HG03103 (cell line): ENCODE measurements around the gene TTC39B.

Experiments used
- ATAC-seq: cut with Tn5 transposase; IDR thresholded peaks from one replicate; pipeline ENCODE4 v1.9.1; 2021; ENCODE audit warnings: low read depth; ENCODE audit not compliant: unreplicated experiment

The TTC39B gene

DNA sequence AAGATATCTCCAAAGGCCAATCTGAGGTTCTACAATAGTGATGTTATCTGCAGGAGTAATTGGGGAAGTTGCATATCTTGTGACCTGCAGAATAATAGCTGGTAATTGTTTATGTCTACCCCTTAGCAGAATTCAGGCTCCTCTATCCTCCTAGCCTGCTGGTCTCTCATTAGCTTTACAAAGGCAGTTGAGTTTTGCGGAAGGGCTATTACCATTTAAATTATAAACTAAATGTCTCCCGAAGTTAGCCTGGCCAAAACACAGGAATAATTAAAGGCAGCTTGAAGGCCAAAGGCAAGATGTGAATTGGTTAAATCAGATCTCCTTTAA, 168.7 kb downstream of the TTC39B start:
- ATAC-seq: no peak

DNA sequence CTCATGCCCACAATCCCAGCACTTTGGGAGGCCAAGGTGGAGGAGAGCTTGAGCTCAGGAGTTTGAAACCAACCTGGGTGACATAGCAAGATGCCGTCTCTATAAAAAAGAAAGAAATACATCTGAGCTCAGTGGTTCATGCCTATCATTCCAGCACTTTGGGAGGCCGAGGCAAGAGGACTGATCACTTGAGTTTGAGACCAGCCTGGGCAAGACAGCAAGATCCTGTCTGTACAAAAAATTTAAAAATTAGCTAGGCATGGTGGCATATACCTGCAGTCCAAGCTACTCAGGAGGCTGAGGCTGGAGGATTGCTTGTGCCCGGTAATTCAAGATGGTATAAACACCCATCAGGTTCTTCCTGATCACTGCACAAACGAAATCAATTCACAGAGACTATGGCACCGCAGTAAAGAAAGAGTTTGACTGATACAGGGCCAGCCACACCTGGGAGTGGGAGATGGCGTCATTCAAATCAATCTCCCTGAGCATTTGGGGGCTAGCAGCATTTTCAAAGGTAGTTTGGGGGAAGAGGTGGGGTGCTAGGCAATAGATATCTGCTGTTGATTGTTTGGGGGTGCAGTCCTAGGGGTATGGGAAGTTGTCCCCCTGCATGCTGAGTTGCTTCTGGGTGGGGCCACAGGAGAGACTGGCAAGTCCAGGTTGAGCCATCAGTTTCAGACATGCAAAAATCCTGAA, 169.2 kb downstream of the TTC39B start:
- no peak for ATAC-seq

GRCh38 chr9:15137089-15137488, 169.9 kb downstream of the TTC39B start:
- ATAC-seq: no peak

DNA sequence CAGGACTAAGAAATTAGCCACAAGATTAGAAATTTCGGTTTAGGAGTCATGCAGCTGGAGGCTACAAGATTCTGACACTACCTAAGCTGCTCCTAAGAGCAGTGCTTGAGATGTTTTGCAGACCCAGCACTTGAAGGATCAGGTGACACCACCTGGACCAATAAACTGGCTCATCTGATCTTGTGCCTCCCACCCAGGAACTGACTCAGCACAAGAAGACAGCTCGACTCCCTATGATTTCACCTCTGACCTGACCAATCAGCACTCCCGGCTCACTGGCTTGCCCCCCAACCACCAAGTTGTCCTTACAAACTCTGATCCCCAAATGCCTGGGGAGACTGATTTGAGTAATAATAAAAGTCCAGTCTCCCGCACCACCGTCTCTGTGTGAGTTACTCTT, 170.4 kb downstream of the TTC39B start:
- ATAC-seq: no peak

- ATAC-seq: peak; percentile 89
Observed at GRCh38 chr9:15135164-15135792, 171.7 kb downstream of the TTC39B start.

- no peak for ATAC-seq
Observed at GRCh38 chr9:15133488-15133887, 173.5 kb downstream of the TTC39B start.

DNA sequence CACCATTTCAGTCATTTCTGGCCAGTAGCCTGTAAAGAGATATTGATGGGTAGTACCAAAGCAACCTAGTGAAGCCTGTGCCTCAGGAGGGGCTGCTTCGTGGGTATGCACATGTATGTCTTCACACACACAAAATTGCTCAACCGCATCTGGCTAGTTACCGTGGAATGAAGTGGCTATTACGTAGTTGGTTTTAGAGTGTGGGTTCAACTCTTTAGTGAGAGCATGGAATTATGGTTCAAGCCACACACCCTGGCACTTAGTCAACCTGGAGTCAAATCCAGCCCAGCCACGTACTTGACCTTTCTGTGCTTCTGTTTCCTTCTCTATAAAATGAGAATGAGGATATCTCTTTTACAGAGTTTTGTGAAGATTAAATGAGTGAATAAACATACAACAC, 174.9 kb downstream of the TTC39B start:
- ATAC-seq: no peak

DNA sequence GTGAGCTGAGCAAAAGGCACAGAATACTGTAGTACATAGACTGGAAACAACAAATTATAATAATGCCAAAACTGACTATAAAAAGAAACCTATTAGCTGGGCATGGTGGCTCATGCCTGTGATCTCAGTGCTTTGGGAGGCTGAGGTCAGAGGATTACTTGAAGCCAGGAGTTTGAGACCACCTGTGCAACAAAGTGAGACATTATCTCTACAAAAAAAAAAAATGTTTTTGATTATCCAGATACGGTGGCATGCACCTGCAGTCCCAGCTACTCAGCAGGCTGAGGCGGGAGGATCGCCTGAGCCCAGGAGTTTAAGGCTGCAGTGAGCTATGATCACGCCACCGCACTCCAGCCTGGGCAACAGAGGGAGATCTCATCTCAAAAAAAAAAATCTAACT, 175.9 kb downstream of the TTC39B start:
- ATAC-seq: no peak

DNA sequence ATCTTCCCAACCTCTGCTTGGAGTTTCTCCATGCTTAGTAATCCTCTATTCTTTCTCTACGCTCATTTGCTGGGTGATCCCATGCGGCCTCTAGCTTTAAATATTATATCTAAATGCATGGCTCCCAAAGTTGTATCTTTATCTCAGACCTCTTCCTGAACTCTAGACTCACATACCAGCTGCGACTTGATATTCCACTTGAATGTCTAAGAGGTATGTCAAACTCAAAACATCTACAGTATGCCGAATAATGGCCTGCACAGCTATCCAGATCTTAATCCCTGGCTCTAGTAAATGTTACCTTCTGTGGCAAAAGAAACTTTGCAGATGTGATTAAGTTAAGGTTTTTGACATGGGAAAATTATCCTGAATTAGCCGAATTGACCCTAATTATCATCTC, 179.2 kb downstream of the TTC39B start:
- no peak for ATAC-seq

- no peak for ATAC-seq
Observed at GRCh38 chr9:15121630-15122029, 185.4 kb downstream of the TTC39B start.

- ATAC-seq: no peak
Observed at GRCh38 chr9:15116130-15116580, 190.9 kb downstream of the TTC39B start.

DNA sequence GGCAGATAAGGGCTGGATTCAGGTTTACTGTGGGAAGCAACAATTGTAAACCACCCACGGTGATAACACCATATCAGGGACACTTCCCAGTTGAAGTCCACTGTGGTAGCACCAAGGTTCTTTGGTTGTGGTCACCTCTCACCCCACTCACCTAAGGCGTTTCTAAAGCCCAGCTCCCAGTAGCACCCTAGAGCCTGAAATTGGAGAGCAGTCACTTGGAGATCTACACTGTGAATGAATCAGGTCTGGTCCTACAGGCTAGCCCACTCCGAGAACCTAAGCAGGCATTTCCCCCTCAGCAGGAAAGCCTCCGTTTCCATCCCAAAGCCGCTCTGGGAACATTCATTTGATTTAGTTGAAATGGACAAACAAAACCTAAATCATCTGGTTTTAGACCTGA, 191.3 kb downstream of the TTC39B start:
- ATAC-seq: no peak

GRCh38 chr9:15115041-15115440, 192.0 kb downstream of the TTC39B start:
- no peak for ATAC-seq
